PC-9 (cell line): ENCODE measurements around the gene MYH11. TPM values are rescaled to one million over a fixed set of nuclear protein-coding genes. Genes with fewer than 3 reads are reported as not detected.

Experiments
- BruUV-seq: library from RNA; stranded (reverse); fragments of 400-500 nt; replicated peaks from 2 replicates; lab custom pipeline; 2021; lab: Mats Ljungman, UMichigan
- CTCF ChIA-PET: fragments of 300-600 bp; sonication (Branson Sonifier 250); formaldehyde crosslinking; loops from one replicate; lab custom pipeline; 2022; ENCODE audit warnings: antibody characterized with exemption; lab: Charles Lee
- POLR2A ChIA-PET: fragments of 300-600 bp; sonication (Branson Sonifier 250); formaldehyde crosslinking; loops from one replicate; lab custom pipeline; 2022; ENCODE audit warnings: antibody characterized with exemption; ENCODE audit not compliant: unreplicated experiment; lab: Charles Lee
- DNase-seq, 2 experiments: peaks; one replicate each; pipeline versions ENCODE4 v3.0.0 to v3.0.0-alpha.2; 2015 to 2022; ENCODE audit warnings: mixed read lengths in 1 of 2
- H2AFZ ChIP-seq: fragments of 200-600 bp; sonication (generic); 2 replicates; pipeline ENCODE4 v1.8.1; 2017; ENCODE audit warnings: antibody characterized with exemption
- H3F3A ChIP-seq: fragments of 200-600 bp; sonication (generic); 2 replicates; pipeline ENCODE4 v1.8.1; 2017; ENCODE audit warnings: antibody characterized with exemption, mild to moderate bottlenecking, low read depth; ENCODE audit not compliant: insufficient read depth
- H3K27ac ChIP-seq: fragments of 200-600 bp; sonication (generic); 2 replicates; pipeline ENCODE4 v1.6.1; 2016; ENCODE audit warnings: mixed run types
- H3K27me3 ChIP-seq: fragments of 200-600 bp; sonication (generic); 2 replicates; pipeline ENCODE4 v1.6.1; 2016; ENCODE audit warnings: low read depth, mixed run types; ENCODE audit not compliant: insufficient read depth
- H3K36me3 ChIP-seq: fragments of 200-600 bp; sonication (generic); 2 replicates; pipeline ENCODE4 v1.6.1; 2016; ENCODE audit warnings: low read depth, mixed run types
- H3K4me1 ChIP-seq: fragments of 200-600 bp; sonication (generic); replicated peaks from 2 replicates; pipeline ENCODE4 v1.6.1; 2016; ENCODE audit warnings: mixed run types; ENCODE audit not compliant: insufficient read depth
- H3K4me2 ChIP-seq: fragments of 200-600 bp; sonication (generic); 2 replicates; pipeline ENCODE4 v1.6.1; 2017; ENCODE audit warnings: mixed run types
- H3K4me3 ChIP-seq: fragments of 200-600 bp; sonication (generic); 2 replicates; pipeline ENCODE4 v1.6.1; 2016; ENCODE audit warnings: mixed run types
- H3K79me2 ChIP-seq: fragments of 200-600 bp; sonication (generic); 2 replicates; pipeline ENCODE4 v1.6.1; 2017; ENCODE audit warnings: low read depth, mixed run types
- H3K9me2 ChIP-seq: fragments of 200-600 bp; sonication (generic); 2 replicates; pipeline ENCODE4 v1.8.1; 2017; ENCODE audit warnings: mild to moderate bottlenecking; ENCODE audit not compliant: insufficient read depth
- H3K9me3 ChIP-seq: fragments of 200-600 bp; sonication (generic); 2 replicates; pipeline ENCODE4 v1.8.1; 2016; ENCODE audit warnings: low read depth; ENCODE audit not compliant: insufficient read depth
- H4K20me1 ChIP-seq: fragments of 200-600 bp; sonication (generic); 2 replicates; pipeline ENCODE4 v1.8.1; 2017; ENCODE audit not compliant: insufficient read depth
- CTCF ChIP-seq: fragments of 200-600 bp; sonication (generic); conservative IDR thresholded peaks from 2 replicates; pipeline ENCODE4 v1.6.1; 2017; ENCODE audit warnings: mixed run types, antibody characterized with exemption, mild to moderate bottlenecking, moderate library complexity
- EZH2 ChIP-seq: fragments of 200-600 bp; sonication (generic); IDR thresholded peaks from 2 replicates; pipeline ENCODE4 v1.8.0; 2017; ENCODE audit warnings: antibody characterized with exemption, low read depth
- intact Hi-C: fragments of 100-400 bp; cut with micrococcal nuclease; formaldehyde crosslinking; loops from one replicate; pipeline ENCODE4 v1.10.0; 2022; ENCODE audit not compliant: unreplicated experiment
- total RNA-seq: library from RNA; stranded (reverse); gene quantifications from 2 replicates; pipeline ENCODE4 v1.2.3, GENCODE V29; 2021

Gene MYH11
- total RNA-seq, 1 experiment from 2014 or later: 0.11 TPM

DNA sequence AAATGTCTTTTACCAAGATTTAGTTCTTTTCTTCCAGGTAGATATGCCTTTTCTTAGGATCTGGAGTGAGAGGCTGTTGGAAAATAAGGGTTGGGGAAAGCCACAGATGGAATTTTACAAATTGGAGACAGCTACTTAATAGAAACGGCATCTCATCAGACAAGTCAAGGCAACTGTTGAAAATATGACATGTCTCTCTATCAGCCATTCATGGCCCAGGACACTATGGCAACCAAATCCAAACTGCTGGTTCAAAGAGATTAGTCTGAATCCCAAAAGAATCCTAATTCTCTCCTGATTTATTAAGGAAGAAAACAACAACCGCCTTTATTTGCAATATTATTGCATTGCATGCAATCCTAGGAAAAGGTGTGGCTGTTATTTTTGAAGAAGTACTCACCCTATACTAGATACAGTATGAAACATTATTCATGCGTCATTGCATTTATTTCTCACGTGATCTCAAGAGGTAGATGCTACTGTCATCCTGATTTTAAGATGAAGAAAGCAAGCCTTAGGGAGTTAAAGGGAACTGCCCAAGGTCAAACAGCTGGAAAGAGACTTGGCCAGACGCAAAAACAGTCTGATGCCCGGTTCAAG is 44.2 kb upstream of the MYH11 start:
- no peaks in the 10 kb centered on the region for H3K36me3 ChIP-seq
- H3K4me2 ChIP-seq: peak overlapping the region; percentile 71
- H3K27ac ChIP-seq: peak overlapping the region; percentile 89
- POLR2A ChIA-PET: interaction anchor here (0.8 kb wide), 1 partner anchor 82 kb away, joined by 5 read pairs; no protein-coding TSS in a partner anchor
- H3K4me3 ChIP-seq: no peak overlapping the region
- CTCF ChIA-PET: no interaction called here
- no peaks in the 10 kb centered on the region for H3K9me3 ChIP-seq
- no peaks in the 10 kb centered on the region for H4K20me1 ChIP-seq
- peak in 1 of 2 experiments; percentile 45 for DNase-seq
- peaks cover 36% of the 10 kb centered on the region for H3F3A ChIP-seq
- H2AFZ ChIP-seq: no peak overlapping the region
- no peaks in the 10 kb centered on the region for H3K27me3 ChIP-seq
- intact Hi-C loops: no loop called here
- no peaks in the 10 kb centered on the region for H3K79me2 ChIP-seq
- no peaks in the 10 kb centered on the region for H3K9me2 ChIP-seq
- no peak for TF ChIP-seq EZH2
- no peak for TF ChIP-seq CTCF
- H3K4me1 ChIP-seq: peaks cover 50% of the 10 kb centered on the region
- no TSS peak for BruUV-seq

GRCh38 chr16:15900357-15900756 is 43.5 kb upstream of the MYH11 start:
- CTCF ChIA-PET: no interaction called here
- H3K27ac ChIP-seq: peak overlapping the region; percentile 89
- POLR2A ChIA-PET: interaction anchor here (0.6 to 1.2 kb wide), 4 partner anchors 12 to 105 kb away, joined by 5 to 10 read pairs (median 6); partner anchors contain the start of gene CEP20
- TF ChIP-seq EZH2 (no peak), CTCF (no peak)
- H3K4me1 ChIP-seq: peaks cover 50% of the 10 kb centered on the region
- no peak overlapping the region for H3K4me3 ChIP-seq
- H3K9me2 ChIP-seq: no peaks in the 10 kb centered on the region
- no peaks in the 10 kb centered on the region for H4K20me1 ChIP-seq
- no peak overlapping the region for H2AFZ ChIP-seq
- intact Hi-C loops: no loop called here
- H3K9me3 ChIP-seq: no peaks in the 10 kb centered on the region
- no peak for DNase-seq
- no TSS peak for BruUV-seq
- H3K27me3 ChIP-seq: no peaks in the 10 kb centered on the region
- no peaks in the 10 kb centered on the region for H3K79me2 ChIP-seq
- no peaks in the 10 kb centered on the region for H3K36me3 ChIP-seq
- H3K4me2 ChIP-seq: peak overlapping the region; percentile 71
- peaks cover 38% of the 10 kb centered on the region for H3F3A ChIP-seq

DNA sequence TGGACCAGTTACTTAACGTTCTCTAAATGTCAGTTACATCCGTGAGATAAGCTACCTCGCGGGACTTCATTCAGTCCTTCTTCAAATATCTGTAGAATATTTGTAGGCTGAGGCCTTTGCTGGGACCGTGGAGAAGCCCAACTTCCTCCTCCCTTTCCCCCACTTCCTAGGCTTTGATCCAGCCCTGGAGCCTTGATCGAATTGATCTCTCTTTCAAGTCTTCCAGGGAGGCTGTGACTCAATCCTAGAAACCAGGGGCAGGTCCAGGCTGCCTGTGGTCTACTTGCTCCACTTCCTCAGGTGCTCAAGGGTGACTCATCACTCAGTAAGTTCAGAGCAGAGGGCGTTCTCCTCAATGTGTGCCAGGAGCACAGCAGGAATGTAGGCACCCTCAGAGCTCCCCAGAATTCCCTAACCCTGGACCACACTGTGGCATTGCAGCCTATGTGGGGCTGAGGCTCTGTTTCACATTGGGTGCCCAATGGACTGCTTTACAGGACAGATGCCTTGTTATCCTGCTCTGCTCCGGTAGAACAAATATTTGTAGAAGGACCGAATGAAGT is 42.8 kb upstream of the MYH11 start:
- ChIA-PET CTCF (interaction anchor here (0.7 kb wide), 1 partner anchor 50 kb away, joined by 7 read pairs; no protein-coding TSS in a partner anchor), POLR2A (interaction anchor here (0.5 to 1.2 kb wide), 10 partner anchors 11 to 145 kb away, joined by 3 to 26 read pairs (median 6); partner anchors contain the start of gene CEP20)
- no peaks in the 10 kb centered on the region for H3K9me3 ChIP-seq
- H3K4me3 ChIP-seq: peak overlapping the region; percentile 22; the same call in 1 of the 2 replicates
- H3K4me2 ChIP-seq: peak overlapping the region; percentile 71
- H3K4me1 ChIP-seq: peaks cover 56% of the 10 kb centered on the region
- DNase-seq: peak; percentile 94 to 100
- H3K27ac ChIP-seq: peak overlapping the region; percentile 89
- H3K36me3 ChIP-seq: no peaks in the 10 kb centered on the region
- peak overlapping the region; percentile 68 for H2AFZ ChIP-seq
- intact Hi-C loops: loop anchor here (1.0 to 5.0 kb wide), 6 partner anchors 21 to 175 kb away; partner anchors contain the start of gene ABCC1
- no TSS peak for BruUV-seq
- no peaks in the 10 kb centered on the region for H4K20me1 ChIP-seq
- no peaks in the 10 kb centered on the region for H3K79me2 ChIP-seq
- H3F3A ChIP-seq: peaks cover 40% of the 10 kb centered on the region
- H3K9me2 ChIP-seq: no peaks in the 10 kb centered on the region
- no peak for TF ChIP-seq CTCF
- no peak for TF ChIP-seq EZH2
- no peaks in the 10 kb centered on the region for H3K27me3 ChIP-seq
